Measurements from ENCODE around the gene PIAS4.

Gene PIAS4

GRCh38 chr19:4033028-4033956 lies 25.8 kb downstream of the PIAS4 start:
- in situ Hi-C loops (cut with MboI; ENCODE audit: low sequenced_read_pairs, unreplicated experiment): no loop called here
- TF ChIP-seq CTCF (IDR thresholded peaks at IDR 0.05; ENCODE audit: borderline replicate concordance, control extremely low read depth, extremely low read depth, insufficient read depth, missing control alignments): no peak
- DNase-seq (ENCODE audit: low spot score): no peak

- DNase-seq (ENCODE audit: low spot score): no peak
- TF ChIP-seq CTCF (IDR thresholded peaks at IDR 0.05; ENCODE audit: borderline replicate concordance, control extremely low read depth, extremely low read depth, insufficient read depth, missing control alignments): no peak
- in situ Hi-C loops (cut with MboI; ENCODE audit: low sequenced_read_pairs, unreplicated experiment): no loop called here
These were observed 26.8 kb downstream of the PIAS4 start for GRCh38 chr19:4034048-4035017.

GRCh38 chr19:4035018-4035566 lies 27.6 kb downstream of the PIAS4 start:
- in situ Hi-C loops (cut with MboI; ENCODE audit: low sequenced_read_pairs, unreplicated experiment): no loop called here

GRCh38 chr19:4035582-4035981 lies 28.0 kb downstream of the PIAS4 start:
- no peak for DNase-seq (ENCODE audit: low spot score)
- TF ChIP-seq CTCF (IDR thresholded peaks at IDR 0.05; ENCODE audit: borderline replicate concordance, control extremely low read depth, extremely low read depth, insufficient read depth, missing control alignments): no peak
- in situ Hi-C loops (cut with MboI; ENCODE audit: low sequenced_read_pairs, unreplicated experiment): no loop called here

More at GRCh38 chr19:4035018-4035566, 27.6 kb downstream of the PIAS4 start:
- no peak for DNase-seq (ENCODE audit: low spot score)
- no peak for TF ChIP-seq CTCF (IDR thresholded peaks at IDR 0.05; ENCODE audit: borderline replicate concordance, control extremely low read depth, extremely low read depth, insufficient read depth, missing control alignments)

GRCh38 chr19:4036576-4037300 lies 29.2 kb downstream of the PIAS4 start:
- in situ Hi-C loops (cut with MboI; ENCODE audit: low sequenced_read_pairs, unreplicated experiment): no loop called here
- TF ChIP-seq CTCF (IDR thresholded peaks at IDR 0.05; ENCODE audit: borderline replicate concordance, control extremely low read depth, extremely low read depth, insufficient read depth, missing control alignments): no peak
- DNase-seq (ENCODE audit: low spot score): no peak

Data from GM13976 (cell line).